GM12891 (cell line): ENCODE data around the gene MSRB2.

ENCODE experiments used
- POLR2A ChIP-seq: IDR thresholded peaks from 2 replicates; pipeline ENCODE4 v1.6.1; 2011; ENCODE audit warnings: low read depth, low read length, control low read depth
- TAF1 ChIP-seq: IDR thresholded peaks from 2 replicates; pipeline ENCODE4 v1.6.1; 2011; ENCODE audit warnings: low read depth, low read length, control low read depth

DNA sequence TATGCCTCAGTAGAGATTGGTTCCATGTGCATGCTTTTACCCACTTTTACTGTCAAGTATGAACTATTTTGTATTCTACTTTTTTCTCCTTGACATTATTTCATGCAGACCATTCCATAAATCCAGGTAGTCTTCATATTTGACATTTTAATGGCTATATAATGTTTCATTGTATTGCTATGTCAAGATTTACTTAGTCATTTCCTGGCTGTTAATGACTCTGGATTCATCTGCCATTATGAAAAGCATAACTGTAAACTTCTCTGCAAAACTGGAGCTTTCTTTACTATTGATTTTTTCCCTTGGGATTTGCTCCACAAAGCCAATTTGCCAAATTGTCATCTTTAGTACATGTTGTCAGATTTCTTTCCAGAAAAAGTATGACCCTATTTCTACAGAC, 6.8 kb upstream of the MSRB2 start:
- TF ChIP-seq POLR2A (no peak), TAF1 (no peak)
